ENCODE data around the gene FERMT1. TPM values are rescaled to one million over a fixed set of nuclear protein-coding genes. Genes with fewer than 3 reads are reported as not detected.

Gene FERMT1
- total RNA-seq, 3 donors from 2014 or later = 17.4 to 102 (median 54.1) TPM

GRCh38 chr20:6026051-6026450, 96.8 kb downstream of the FERMT1 start:
- no peak for ATAC-seq
- H3K9me3 ChIP-seq = no peaks in the 10 kb centered on the region
- TF ChIP-seq, protein P1, sequence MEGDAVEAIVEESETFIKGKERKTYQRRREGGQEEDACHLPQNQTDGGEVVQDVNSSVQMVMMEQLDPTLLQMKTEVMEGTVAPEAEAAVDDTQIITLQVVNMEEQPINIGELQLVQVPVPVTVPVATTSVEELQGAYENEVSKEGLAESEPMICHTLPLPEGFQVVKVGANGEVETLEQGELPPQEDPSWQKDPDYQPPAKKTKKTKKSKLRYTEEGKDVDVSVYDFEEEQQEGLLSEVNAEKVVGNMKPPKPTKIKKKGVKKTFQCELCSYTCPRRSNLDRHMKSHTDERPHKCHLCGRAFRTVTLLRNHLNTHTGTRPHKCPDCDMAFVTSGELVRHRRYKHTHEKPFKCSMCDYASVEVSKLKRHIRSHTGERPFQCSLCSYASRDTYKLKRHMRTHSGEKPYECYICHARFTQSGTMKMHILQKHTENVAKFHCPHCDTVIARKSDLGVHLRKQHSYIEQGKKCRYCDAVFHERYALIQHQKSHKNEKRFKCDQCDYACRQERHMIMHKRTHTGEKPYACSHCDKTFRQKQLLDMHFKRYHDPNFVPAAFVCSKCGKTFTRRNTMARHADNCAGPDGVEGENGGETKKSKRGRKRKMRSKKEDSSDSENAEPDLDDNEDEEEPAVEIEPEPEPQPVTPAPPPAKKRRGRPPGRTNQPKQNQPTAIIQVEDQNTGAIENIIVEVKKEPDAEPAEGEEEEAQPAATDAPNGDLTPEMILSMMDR (IDR thresholded peaks at IDR 0.05) = no peak
- no peak overlapping the region for H3K4me3 ChIP-seq
- intact Hi-C loops (cut with DNase I, micrococcal nuclease) = no loop called here
- H3K36me3 ChIP-seq (ENCODE audit: low read depth) = no peaks in the 10 kb centered on the region
- H3K4me1 ChIP-seq (ENCODE audit: low read depth) = no peaks in the 10 kb centered on the region
- no peak for DNase-seq

Other genes with a start within 250 kb of the FERMT1 start
- 1 to 10 TPM; 3.0 to 5.6 (median 3.7) TPM for gene CHGB, start 211.5 kb downstream of the FERMT1 start, total RNA-seq
- gene TRMT6, start 172.5 kb downstream of the FERMT1 start, total RNA-seq = 10 to 100 TPM in 1 of 3 donors, 1 to 10 TPM in 2; 8.3 to 10.5 (median 9.2) TPM
- 1 to 10 TPM; 4.9 to 9.8 (median 7.8) TPM for gene MCM8, start 172.4 kb downstream of the FERMT1 start, total RNA-seq
- gene CRLS1, start 116.9 kb downstream of the FERMT1 start, total RNA-seq = 10 to 100 TPM; 36.7 to 56.2 (median 41.8) TPM
- gene LRRN4, start 69.0 kb downstream of the FERMT1 start, total RNA-seq = not detected